ENCODE results near the gene NCBP3.

DNA sequence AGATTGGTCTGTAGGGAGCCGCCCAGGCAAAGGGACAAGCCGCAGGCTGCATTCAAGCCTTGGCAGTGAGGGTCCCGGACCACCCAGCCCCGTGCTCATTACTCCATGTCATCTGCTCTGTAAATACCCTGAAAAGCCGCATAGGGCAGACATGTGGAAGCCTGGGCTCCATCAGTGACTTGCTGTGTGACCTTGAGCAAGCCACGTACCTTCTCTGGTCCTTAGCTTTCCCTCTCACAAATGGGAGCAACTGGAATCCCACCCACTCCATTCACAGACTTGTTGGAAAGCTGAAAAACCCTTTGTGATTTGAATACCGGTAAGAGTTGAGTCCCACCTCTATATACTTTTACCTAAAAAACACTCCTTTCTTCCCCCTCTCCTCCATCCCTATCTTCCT, 34.9 kb upstream of the NCBP3 start:
- TF ChIP-seq, protein P1, sequence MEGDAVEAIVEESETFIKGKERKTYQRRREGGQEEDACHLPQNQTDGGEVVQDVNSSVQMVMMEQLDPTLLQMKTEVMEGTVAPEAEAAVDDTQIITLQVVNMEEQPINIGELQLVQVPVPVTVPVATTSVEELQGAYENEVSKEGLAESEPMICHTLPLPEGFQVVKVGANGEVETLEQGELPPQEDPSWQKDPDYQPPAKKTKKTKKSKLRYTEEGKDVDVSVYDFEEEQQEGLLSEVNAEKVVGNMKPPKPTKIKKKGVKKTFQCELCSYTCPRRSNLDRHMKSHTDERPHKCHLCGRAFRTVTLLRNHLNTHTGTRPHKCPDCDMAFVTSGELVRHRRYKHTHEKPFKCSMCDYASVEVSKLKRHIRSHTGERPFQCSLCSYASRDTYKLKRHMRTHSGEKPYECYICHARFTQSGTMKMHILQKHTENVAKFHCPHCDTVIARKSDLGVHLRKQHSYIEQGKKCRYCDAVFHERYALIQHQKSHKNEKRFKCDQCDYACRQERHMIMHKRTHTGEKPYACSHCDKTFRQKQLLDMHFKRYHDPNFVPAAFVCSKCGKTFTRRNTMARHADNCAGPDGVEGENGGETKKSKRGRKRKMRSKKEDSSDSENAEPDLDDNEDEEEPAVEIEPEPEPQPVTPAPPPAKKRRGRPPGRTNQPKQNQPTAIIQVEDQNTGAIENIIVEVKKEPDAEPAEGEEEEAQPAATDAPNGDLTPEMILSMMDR (IDR thresholded peaks at IDR 0.05): no peak
- TF ChIP-seq ZFX (IDR thresholded peaks at IDR 0.05; ENCODE audit: borderline replicate concordance): no peak

Measured in 22Rv1 (cell line).